WERI-Rb-1 (cell line): Measurements from ENCODE around the gene KAT6B.

Experiments used
- DNase-seq: peaks from one replicate; pipeline ENCODE4 v3.0.0-alpha.2; 2020
- H3K27ac ChIP-seq: fragments of 250-450 bp; sonication (Bioruptor Pico); 2 replicates; pipeline ENCODE4 v1.5.1; 2020; ENCODE audit warnings: mild to moderate bottlenecking, moderate library complexity
- H3K27me3 ChIP-seq: fragments of 250-450 bp; sonication (Bioruptor Pico); 2 replicates; pipeline ENCODE4 v1.5.1; 2021; ENCODE audit warnings: mild to moderate bottlenecking, low read depth, moderate library complexity; ENCODE audit not compliant: insufficient read depth, severe bottlenecking
- H3K36me3 ChIP-seq: fragments of 250-450 bp; sonication (Bioruptor Pico); 2 replicates; pipeline ENCODE4 v1.5.1; 2020; ENCODE audit warnings: mild to moderate bottlenecking, moderate library complexity
- H3K4me3 ChIP-seq: 2 replicates; pipeline ENCODE4 v1.5.1; 2011; ENCODE audit warnings: low read depth, mild to moderate bottlenecking, control low read depth, low read length
- H3K9me3 ChIP-seq: fragments of 250-450 bp; sonication (Bioruptor Pico); 2 replicates; pipeline ENCODE4 v1.5.1; 2021; ENCODE audit warnings: mild to moderate bottlenecking, moderate library complexity; ENCODE audit not compliant: severe bottlenecking
- CTCF ChIP-seq: IDR thresholded peaks from 2 replicates; pipeline ENCODE4 v1.5.1; 2011; ENCODE audit warnings: low read depth, mild to moderate bottlenecking, control low read depth, inconsistent platforms, low read length

The KAT6B gene

GRCh38 chr10:75032813-75033212 lies 206.4 kb downstream of the KAT6B start:
- DNase-seq: no peak
- Histone ChIP-seq H3K27ac (no peak overlapping the region), H3K9me3 (no peaks in the 10 kb centered on the region), H3K27me3 (no peaks in the 10 kb centered on the region), H3K36me3 (peaks cover 6% of the 10 kb centered on the region), H3K4me3 (no peak overlapping the region)
- TF ChIP-seq CTCF: no peak

GRCh38 chr10:75033399-75034130 lies 207.2 kb downstream of the KAT6B start:
- Histone ChIP-seq H3K4me3 (no peak overlapping the region), H3K27me3 (no peaks in the 10 kb centered on the region), H3K9me3 (no peaks in the 10 kb centered on the region), H3K27ac (no peak overlapping the region), H3K36me3 (peaks cover 6% of the 10 kb centered on the region)
- TF ChIP-seq CTCF: no peak
- DNase-seq: no peak

GRCh38 chr10:75034131-75034512 lies 207.7 kb downstream of the KAT6B start:
- TF ChIP-seq CTCF: no peak
- Histone ChIP-seq H3K36me3 (peaks cover 6% of the 10 kb centered on the region; the same call in 1 of the 2 replicates), H3K27me3 (no peaks in the 10 kb centered on the region), H3K9me3 (no peaks in the 10 kb centered on the region), H3K27ac (no peak overlapping the region), H3K4me3 (no peak overlapping the region)
- DNase-seq: no peak

GRCh38 chr10:75034714-75035258 lies 208.4 kb downstream of the KAT6B start:
- no peak for DNase-seq
- H3K36me3 ChIP-seq: peaks cover 6% of the 10 kb centered on the region; the same call in 1 of the 2 replicates
- no peak overlapping the region for H3K4me3 ChIP-seq
- no peaks in the 10 kb centered on the region for H3K27me3 ChIP-seq
- H3K27ac ChIP-seq: no peak overlapping the region
- no peak for TF ChIP-seq CTCF
- no peaks in the 10 kb centered on the region for H3K9me3 ChIP-seq

GRCh38 chr10:75035975-75036708 lies 209.7 kb downstream of the KAT6B start:
- Histone ChIP-seq H3K4me3 (no peak overlapping the region), H3K27me3 (no peaks in the 10 kb centered on the region), H3K27ac (no peak overlapping the region), H3K36me3 (no peaks in the 10 kb centered on the region), H3K9me3 (no peaks in the 10 kb centered on the region)
- no peak for DNase-seq
- TF ChIP-seq CTCF: no peak
